GM21737 (cell line): Measurements from ENCODE around the gene ENOX1.

Experiments
- ATAC-seq: cut with Tn5 transposase; IDR thresholded peaks from one replicate; pipeline ENCODE4 v1.9.1; 2021; ENCODE audit warnings: mild to moderate bottlenecking, moderate library complexity; ENCODE audit not compliant: unreplicated experiment

ENOX1 gene

DNA sequence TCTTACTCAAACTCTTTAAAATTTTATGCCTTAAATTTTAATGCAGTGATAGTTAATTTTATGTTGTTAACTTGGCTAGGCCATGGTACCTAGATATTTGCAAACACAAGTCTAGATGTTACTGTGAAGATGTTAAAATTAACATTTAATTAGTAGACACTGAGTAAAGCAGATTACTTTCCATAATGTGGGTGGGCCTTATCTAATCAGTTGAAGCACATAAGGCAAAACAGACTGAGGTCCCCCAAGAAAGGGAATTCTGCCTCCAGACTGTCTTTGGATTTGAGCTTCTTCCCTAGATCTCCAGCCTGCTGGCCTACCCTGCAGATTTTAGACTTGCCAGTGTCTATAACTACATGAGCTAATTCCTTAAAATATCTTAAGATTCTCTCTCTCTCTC, 294.0 kb downstream of the ENOX1 start:
- ATAC-seq = no peak

DNA sequence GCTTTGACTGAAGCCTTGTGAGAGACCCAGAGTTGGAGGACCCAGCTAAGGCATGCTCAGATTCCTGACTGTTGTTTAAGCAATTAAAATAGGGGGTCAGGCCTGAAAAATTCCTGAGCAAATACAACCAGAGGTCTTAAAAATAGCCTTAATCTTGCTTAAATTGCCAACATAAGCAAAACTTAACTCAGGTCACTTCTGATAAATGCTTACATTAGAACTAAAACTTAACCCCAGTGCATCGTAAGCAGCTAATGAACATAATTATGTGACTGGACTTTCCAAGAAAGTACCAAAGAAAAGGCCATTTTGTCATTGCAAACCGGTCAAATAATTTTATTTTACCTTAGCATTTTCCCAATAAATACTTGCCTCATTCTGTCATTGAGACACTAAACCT, 294.5 kb downstream of the ENOX1 start:
- ATAC-seq = no peak

DNA sequence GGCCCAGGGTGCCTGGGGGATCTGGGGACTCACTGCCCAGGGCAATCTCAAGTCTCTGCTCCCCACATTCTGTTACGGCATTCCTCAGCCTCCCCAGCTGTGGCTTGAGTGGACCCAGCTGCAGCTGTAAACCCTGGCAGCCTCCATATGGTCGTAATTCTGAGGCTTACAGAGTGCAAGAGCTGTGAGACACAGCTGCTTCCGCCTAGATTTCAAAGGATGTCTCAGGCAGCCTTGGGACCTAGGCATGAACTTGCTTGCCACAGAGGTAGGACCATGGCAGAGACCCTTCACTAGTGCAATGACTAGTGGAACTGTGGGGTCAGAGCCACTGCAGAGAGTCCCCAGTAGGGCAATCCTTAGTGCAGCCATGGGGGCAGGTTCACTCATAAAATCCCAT, 297.5 kb downstream of the ENOX1 start:
- ATAC-seq = no peak

DNA sequence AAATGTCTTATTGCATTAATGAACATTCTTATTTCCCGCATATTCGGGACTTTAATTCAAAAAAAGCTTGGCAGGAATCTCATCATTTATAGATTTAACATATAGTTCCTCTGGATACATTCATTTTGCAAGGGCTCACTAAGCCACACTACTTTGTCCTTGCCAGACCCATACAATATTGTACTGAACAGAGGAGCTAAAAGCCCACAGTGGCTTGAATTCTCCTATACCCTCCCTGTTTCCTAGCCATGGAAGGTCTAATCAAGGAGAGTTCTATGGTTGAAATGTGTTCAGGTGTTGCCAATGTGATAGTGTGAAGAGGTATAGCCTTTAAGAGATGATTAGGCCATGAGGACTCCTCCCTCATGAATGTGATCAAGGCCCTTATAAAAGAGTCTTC, 298.9 kb downstream of the ENOX1 start:
- no peak for ATAC-seq

DNA sequence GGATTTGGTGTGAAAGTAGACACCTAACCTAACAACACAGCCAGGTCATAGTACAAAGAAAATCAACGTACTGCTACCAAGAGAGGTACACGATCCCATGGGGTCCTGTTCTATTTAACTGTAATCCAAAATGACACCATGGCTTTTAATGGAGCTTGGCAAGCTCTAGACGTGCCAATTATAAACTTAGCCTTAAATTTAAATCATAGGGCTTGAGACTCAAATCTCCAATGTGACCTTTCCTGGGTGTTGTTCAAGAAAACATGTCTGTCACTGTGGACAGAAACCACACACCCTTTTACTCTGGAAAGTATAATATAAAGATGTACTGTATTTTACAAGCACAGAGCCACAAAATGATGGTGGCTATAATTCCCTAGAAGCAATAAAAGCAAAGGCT, 299.3 kb downstream of the ENOX1 start:
- no peak for ATAC-seq

DNA sequence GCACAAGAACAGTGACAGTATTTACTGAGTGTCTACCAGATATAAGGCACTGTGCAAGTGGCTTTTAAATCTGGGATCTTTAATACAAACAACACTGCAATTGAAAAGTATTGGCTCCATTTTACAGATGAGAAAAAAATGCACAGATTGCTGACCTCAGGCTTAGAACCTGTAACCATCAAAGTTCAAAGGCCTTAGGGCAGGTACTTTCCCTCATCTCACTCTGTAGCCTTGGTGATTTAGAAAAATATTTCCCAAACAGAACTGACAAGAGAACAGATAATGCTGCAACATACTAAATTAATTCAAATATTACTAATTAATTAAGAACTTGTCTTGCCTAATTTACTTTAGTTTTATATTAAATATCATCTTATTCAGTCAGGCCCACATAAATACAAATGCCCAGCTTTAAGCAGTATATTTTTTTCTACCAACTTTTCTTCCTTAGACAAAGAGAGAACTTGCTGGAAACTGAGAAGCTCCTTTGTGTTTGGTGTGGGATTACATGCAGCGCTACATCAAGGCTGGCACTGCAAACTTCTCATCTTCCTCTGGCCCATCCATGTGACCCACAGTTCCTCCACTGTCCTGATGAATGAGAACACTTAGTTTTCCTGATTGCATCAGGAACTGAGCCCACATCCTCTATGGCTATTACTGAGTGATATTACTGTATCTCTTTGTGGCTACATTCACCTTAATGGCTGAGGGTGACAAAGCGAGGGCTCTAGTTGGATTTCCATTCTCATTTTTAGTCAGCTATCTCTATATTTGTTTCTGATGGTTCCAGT, 302.1 kb downstream of the ENOX1 start:
- ATAC-seq = no peak

DNA sequence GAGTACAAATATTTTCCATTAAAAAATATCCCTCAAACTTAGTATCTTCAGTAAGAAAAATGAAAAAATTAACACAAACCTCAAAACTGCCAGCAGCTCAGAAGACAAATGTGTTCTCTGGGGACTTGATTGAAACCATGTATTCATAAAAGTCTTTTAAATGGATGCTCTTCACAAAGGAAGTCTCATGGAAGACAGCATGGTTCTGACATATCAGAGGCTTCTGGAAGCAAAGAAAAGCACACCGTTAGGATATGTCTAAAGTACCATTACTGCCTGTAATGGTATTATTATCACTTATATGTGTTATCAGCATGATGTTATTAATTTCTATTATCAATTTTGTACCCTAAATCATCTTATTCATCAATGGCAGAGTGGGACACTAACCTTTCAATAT, 302.8 kb downstream of the ENOX1 start:
- ATAC-seq = no peak

DNA sequence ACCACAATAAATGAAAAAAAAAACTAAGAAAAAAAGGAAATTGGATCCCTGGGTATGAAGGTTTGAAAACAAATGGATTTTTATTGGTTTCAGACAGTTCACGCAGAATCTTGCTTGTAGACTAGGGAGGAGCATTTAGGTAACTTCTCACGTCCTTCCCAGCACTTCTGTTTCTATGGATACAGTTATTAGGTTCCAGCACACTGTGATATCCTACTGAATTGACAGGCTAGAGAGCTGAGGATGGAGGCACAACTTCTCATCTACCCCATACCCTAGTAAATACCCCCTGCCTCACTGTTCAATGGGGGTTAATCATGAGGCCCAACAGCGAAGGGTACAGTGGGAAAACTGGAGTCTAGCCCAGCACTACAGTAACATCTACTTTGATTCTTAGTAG, 304.1 kb downstream of the ENOX1 start:
- no peak for ATAC-seq

DNA sequence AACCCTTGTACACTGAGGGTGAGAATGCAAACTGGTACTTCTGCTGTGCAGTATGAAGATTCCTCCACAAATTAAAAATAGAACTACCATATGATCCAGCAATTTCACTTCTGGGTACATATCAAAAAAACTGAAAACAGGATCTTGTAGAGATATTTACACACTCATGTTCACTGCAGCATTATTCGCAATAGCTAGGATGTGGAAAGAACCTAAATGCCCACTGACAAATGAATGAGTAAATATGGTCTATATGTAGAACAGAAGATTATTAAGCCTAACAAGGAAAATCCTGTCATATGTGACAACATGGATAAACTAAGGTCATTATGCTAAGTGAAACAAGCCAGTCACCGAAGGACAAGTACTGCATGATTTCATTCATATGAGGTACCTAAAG, 304.7 kb downstream of the ENOX1 start:
- ATAC-seq = no peak

DNA sequence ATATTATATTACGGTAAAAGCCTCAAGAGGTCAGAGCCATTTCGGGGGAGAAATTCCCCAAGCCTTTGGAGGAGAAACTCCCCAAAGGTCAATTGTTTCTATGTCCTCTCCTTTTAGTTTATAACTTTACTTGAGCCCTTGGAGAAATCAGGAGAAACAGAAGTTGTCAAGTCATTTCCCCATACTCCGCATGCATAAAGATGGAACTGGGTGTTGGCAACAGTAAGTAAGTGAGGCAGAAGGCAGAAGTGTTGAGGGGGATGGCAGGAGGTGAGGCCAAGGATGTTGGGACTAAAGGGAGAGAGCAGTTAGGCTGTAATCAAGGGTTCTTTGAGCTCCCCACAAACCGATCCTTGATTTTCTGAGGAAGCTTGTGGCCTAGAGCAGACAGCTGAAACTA, 307.9 kb downstream of the ENOX1 start:
- ATAC-seq = no peak

DNA sequence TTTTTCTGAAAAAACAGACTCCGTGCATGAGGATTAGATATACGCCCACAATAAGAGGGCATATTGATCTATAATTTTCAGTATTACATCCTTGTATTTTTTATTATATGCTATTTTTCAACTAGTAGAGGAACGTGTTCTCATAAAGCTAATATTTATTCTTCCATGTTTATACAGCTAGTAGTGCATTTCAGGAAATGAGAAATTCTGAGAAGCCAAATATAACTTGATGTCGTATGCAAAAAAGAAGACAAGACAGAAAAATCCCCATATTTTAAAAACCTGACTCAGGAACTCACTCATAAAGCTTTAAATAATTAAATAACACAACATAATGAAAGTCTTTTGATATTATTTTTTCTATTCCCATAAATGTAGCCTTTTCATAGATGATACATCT, 308.6 kb downstream of the ENOX1 start:
- ATAC-seq = no peak

DNA sequence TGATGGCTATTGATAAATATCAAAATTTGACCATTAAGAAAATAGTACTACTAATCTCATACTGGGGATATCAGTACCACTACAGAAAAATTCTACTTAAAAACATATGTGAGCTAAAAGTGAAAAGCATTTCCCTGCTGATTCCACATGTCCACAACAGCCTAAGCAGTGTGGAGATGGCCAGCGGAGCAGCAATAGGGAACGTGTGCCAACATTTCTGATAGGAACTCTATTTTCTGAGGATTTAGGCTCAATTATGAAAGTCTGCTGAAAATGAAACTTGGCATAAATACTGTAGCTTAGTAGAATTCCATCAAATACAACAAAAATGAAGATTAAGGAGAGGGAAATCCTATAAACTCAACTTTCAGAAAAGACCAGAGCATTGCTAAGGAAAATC, 311.6 kb downstream of the ENOX1 start:
- ATAC-seq = no peak

DNA sequence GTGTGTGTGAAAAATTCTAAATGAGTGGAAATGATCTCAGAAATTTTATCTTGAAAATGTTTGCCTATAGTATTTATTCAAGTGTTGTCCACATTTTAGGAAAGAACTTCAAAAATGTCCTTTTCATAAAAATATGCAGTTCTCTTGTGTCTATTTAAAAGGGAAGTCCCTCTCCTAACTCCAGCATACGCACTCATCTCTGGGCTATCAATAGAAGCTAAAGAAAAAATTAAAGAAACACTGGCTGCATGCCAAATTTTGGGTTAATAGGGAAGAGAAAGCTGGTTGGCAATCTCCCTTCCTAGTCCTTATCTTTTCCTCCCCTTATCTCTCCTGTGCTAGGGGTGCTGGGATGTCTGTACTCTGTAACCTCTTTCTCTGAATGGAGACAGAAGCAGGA, 313.3 kb downstream of the ENOX1 start:
- no peak for ATAC-seq

DNA sequence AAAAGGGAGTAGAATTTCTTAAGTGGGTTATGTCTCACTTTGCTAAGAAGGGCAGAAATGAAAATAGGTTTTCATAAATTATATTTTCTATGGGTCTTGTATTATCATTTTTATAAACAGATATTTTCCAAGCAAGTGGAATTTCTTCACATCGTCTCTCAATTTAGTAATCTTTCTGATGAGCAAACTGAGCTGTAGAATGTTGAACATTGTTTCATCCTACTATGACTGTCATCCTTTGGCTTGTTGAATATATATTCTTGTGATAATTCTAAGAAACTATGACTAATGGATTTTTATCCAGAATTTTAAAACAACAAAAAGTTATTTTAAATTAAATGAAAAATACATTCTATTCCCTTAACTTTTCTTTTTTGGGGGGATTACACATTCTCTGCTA, 313.8 kb downstream of the ENOX1 start:
- no peak for ATAC-seq

DNA sequence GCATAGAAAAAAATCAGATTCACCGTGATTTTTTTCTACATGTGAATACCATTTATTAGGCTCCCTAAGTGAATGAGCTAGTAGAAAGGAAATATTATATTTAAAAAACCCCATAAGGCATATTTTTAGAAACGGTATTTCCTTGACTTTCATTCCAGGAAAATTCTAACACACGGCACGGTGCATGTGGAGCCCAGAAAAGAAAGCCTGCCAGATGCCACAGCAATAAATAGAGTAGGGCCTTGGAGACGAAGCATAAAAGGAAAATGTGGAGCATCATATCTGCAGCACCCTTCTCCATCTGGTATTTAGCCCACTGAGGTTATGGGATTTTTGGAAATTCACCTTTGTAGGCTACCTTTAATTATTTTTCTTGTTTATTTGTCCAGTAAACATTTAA, 314.4 kb downstream of the ENOX1 start:
- ATAC-seq = no peak

DNA sequence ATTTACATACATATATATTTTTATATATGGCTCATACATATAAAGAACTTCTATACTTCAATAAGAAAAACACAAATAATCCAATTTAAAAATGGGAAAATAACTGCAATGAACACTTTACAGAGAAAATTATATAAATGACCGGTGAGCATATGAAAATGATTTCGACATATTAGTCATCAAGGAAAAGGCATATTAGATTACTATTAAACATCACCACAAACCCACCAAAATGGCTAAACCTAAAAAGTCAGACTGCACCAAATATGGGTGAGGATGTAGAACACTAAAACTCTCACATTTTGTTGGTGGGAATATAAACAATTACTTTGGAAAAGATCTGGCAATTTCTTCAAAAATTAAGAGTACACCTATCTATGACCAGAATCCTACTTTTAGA, 316.2 kb downstream of the ENOX1 start:
- no peak for ATAC-seq

DNA sequence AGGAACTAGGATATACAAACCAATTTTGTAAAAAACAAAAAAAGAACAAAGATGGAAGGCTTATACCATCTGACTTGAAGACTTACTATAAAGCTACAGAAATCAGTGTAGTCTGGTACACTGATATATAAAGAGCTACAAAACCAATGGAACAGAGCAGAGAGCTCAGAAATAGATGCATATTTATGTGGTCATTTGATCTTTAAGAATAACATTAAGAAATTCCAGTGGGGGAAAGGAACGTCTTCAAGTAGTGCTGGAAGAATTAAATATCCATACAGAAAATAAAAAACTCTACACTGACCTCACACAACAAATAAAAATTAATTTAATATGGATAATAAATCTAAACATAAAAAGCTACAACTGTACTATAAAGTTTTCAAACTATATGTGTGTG, 317.0 kb downstream of the ENOX1 start:
- no peak for ATAC-seq

DNA sequence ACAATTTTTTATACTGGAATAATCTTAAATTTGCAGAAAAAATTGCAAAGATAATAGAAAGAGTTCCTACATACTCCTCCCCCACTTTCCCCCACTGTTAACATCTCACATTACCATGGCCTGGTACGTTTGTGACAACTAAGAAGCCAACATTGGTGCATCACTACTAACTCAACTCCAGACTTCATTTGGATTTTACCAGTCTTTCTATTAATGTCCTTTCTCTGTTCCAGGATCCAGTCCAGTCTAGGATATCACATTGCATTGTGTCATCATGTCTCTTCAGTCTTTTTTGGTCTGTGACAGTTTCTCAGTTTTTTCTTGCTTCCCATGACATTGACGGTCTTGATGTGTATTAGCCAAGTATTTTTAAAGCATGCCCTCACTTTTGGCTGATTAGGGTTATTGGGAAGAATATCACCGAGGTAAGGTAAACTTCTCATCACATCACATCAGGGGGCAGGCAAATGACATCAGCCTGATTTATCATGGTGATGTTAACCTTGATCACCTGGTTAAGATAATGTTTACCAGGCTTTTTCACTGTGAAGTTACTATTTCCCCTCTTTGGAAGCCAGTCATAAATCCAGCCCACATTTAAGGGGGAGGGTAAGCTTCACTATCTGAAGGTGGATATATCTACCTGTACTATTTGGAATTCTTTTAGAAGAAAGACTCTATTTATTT, 322.1 kb downstream of the ENOX1 start:
- no peak for ATAC-seq

DNA sequence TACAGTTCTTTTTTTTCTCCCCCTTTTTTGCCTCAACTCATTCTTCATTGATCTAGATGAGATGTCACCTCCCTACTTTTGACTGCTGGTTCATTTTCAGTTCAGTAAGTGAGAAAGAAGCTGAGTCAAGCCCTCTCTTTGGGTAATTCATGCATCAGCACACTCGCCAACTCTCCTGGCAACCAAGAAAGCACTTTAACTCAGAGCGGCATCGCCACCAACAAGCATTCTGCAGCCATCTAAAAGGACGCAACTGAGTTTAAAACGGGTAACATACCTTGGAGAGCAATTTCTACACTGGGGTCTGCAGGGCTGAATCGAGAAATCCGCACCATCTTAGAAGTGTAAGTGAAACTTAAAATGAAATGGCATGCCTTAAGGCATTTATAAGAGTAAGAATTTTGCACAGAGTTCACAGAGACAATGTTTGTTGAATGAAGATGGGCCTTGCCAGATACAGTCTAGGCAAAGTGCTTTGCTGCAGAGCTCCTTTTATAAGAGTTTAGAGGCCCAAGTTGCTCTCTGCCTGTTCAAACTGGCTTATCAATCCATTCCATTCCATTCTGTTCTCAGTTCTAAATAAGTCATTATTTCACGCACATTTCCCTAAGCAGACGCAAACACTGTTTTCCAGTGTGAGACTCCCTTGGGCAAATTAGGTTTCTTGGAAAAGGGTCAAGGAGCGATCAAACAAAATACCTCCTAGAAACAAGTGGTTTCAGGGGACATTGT, 338.0 kb downstream of the ENOX1 start:
- no peak for ATAC-seq

DNA sequence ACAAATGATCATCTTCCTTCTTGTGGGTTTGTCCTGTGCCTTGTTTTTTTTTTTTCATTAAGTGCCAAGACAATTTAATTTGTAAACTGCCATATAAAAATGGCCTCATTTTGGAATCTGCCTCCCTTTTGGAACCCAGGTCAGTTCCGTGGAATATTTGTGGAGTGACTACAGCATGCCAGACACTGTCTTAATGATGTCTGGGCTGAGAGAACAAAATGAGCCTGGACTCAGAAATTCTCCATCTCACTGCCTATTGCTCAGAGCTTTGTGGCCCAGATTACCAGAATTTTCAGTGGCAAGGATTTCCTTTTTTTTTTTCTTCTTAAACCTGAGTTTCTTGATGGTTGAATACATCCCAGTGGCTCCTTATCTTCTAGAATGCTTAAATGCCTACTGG, 340.6 kb downstream of the ENOX1 start:
- no peak for ATAC-seq

DNA sequence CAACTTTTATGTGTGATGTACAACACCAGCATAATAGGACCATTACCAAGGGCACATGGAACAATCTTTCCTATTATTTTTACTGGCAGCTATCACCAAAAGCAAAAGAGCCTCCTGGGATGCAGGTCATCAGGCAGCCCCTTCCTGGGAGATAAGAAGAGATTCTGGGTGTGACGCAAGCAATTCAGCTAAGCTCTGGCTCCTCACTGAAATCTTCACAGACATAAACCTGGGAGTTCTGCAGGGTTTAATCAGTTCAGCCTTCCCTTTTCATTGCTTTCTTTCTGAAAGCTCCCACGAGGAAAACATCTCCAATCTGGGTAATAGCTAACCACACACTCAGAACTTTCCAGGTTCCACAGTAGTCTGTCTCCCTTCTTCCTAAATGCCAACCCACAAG, 341.1 kb downstream of the ENOX1 start:
- ATAC-seq = no peak

DNA sequence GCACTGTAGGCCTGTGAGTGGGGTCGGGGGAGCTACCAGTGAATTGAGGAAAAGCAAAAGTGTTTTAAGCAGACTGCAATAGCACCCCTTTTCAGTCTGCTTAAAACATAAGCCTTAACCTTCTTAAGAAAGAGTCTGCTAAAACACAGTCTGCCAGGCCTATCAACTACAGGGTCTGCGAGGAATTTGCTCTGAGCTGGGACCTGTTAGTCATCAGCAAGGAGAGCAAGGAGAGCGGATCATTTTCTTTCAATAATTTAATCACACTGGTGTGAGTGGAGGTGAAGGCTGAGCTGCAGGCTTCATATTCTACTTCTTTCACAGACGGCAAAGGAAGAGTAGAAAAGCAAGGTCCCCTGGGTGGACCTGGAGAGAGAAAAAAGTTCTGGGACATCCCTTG, 342.7 kb downstream of the ENOX1 start:
- no peak for ATAC-seq
